BLaER1 (cell line): ENCODE measurements around the gene CEACAM19.
"Not testable (repeated sequence)": the region's sequence is repeated elsewhere in the genome, so short reads cannot be mapped to it uniquely, and the experiment has no call there.

Source experiments
- H3K27ac ChIP-seq: shearing (Covaris generic); formaldehyde crosslinking; 2 replicates; pipeline ENCODE4 v1.8.1; 2022
- H3K27me3 ChIP-seq: shearing (Covaris generic); formaldehyde crosslinking; 2 replicates; pipeline ENCODE4 v1.8.1; 2022
- H3K36me3 ChIP-seq: shearing (Covaris generic); formaldehyde crosslinking; 2 replicates; pipeline ENCODE4 v1.8.1; 2022
- H3K4me1 ChIP-seq: shearing (Covaris generic); formaldehyde crosslinking; 2 replicates; pipeline ENCODE4 v1.8.1; 2022
- H3K4me2 ChIP-seq: shearing (Covaris generic); formaldehyde crosslinking; 2 replicates; pipeline ENCODE4 v1.8.1; 2022
- H3K4me3 ChIP-seq: shearing (Covaris generic); formaldehyde crosslinking; 2 replicates; pipeline ENCODE4 v1.8.1; 2022
- H3K9ac ChIP-seq: shearing (Covaris generic); formaldehyde crosslinking; 2 replicates; pipeline ENCODE4 v1.8.1; 2022
- H3K9me3 ChIP-seq: shearing (Covaris generic); formaldehyde crosslinking; 2 replicates; pipeline ENCODE4 v1.8.1; 2022
- H4K20me1 ChIP-seq: shearing (Covaris generic); formaldehyde crosslinking; 2 replicates; pipeline ENCODE4 v1.8.1; 2022
- Cebpa-rat ChIP-seq: shearing (Covaris generic); IDR thresholded peaks from 2 replicates; pipeline ENCODE4 v1.8.1; 2022

Gene CEACAM19

DNA sequence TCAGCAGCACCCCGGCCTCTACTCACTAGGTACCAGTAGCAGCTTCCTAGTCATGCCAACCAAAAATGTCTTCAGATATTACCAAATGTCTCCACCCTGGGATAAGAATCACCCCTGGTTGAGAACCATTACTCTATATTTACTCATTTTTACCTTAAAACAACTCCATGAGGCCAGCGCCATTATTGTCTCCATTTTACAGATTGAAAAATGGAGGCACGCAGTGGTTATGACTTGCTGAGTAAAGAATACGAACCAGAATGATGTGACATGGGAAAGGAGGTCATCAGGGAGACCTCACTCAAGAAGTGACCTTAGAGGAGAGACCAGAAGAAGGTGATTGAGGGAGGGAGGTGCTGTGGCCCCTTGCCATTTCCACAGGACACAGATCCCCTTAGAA lies 2.2 kb downstream of the CEACAM19 start:
- Histone ChIP-seq H3K4me3 (no peak overlapping the region), H3K4me1 (peaks cover 15% of the 10 kb centered on the region), H3K9me3 (peaks cover 6% of the 10 kb centered on the region; the same call in 1 of the 2 replicates), H3K27me3 (no peaks in the 10 kb centered on the region), H3K27ac (no peak overlapping the region), H3K9ac (no peak overlapping the region), H3K4me2 (no peak overlapping the region), H3K36me3 (no peaks in the 10 kb centered on the region), H4K20me1 (no peaks in the 10 kb centered on the region)
- no peak for TF ChIP-seq Cebpa-rat

DNA sequence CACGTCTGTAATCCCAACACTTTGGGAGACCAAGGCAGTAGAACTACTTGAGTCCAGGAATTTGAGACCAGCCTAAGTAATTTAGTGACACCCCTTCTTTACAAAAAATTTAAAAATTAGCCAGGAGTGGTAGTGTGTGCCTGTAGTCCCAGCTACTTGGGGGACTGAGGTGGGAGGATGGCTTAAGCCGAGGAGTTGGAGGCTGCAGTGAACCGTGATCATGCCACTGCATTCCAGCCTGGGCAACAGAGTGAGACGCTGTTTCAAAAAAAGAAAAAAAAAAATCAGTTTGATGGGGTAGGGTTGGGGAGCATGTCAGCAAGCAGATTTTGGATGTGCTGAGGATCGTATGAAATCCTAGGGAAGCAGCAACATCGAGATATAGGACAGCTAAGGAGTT lies 4.2 kb downstream of the CEACAM19 start:
- no peak overlapping the region for H3K9ac ChIP-seq
- peaks cover 15% of the 10 kb centered on the region for H3K4me1 ChIP-seq
- TF ChIP-seq Cebpa-rat = no peak
- H3K4me2 ChIP-seq = no peak overlapping the region
- H3K36me3 ChIP-seq = no peaks in the 10 kb centered on the region
- H3K9me3 ChIP-seq = peaks cover 6% of the 10 kb centered on the region; the same call in 1 of the 2 replicates
- H3K27me3 ChIP-seq = no peaks in the 10 kb centered on the region
- H3K4me3 ChIP-seq = no peak overlapping the region
- H3K27ac ChIP-seq = no peak overlapping the region
- H4K20me1 ChIP-seq = no peaks in the 10 kb centered on the region

DNA sequence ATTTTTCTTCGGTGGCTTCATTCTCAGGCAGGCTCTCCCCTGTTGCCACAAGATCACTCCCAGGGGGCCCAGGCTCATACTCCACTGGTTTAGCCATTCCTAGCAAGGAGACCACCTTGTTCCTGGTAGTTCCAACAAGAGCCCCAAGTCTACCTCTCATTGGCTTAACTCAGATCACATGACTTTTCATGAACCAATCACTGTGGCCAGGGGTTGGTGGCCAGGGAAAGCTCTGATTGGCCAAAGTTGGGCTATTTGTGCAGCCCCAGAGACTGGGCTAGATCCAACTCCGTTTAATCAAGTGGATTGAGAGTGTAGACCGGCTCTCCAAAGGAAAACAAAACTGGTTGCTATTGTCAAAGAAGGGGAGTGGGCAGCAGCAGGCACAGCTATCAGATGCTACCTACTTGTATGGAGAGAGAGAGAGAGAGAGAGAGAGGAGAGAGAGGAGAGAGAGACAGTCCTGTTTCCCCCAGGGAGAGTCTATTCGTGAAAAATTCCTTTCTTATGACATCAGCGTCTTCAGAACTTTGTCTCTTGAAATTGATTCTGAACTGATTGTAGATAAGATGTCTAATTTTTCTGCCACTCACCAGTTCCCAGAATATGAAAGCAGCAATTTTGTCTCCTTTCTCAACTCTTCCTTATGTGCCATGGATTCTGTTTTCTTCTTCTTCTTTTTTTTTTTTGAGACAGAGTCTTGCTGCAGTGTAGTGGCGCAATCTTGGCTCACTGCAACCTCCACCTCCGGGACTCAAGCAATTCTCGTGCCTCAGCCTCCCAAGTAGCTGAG lies 5.9 kb downstream of the CEACAM19 start:
- Histone ChIP-seq H3K36me3 (no peaks in the 10 kb centered on the region), H3K4me3 (no peak overlapping the region), H4K20me1 (no peaks in the 10 kb centered on the region), H3K4me1 (peaks cover 15% of the 10 kb centered on the region), H3K9ac (no peak overlapping the region), H3K27ac (no peak overlapping the region), H3K27me3 (no peaks in the 10 kb centered on the region), H3K9me3 (peaks cover 5% of the 10 kb centered on the region; the same call in 1 of the 2 replicates), H3K4me2 (peak overlapping the region; percentile 41)
- no peak for TF ChIP-seq Cebpa-rat

DNA sequence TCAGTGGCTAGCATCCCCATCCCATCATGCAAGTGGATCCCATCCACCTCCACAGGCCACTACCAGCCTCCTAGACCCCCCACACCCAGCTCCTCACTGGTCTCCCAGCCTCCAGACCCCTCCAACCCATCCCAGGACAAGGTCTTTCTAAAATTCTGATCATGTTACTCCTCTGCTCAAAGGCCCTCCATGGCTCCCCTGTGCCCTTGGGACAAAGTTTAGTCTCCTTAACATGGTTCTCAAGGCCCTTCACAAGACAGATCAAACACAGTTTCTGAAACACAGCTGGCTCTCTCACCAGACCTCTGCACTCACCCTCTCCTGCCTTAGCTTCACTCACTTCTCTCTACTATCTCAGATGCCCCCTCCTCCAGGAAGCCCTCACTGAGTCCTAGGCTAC lies 9.3 kb downstream of the CEACAM19 start:
- Histone ChIP-seq H3K9ac (no peak overlapping the region), H4K20me1 (no peaks in the 10 kb centered on the region), H3K4me3 (no peak overlapping the region), H3K27ac (no peak overlapping the region), H3K4me1 (peaks cover 31% of the 10 kb centered on the region), H3K27me3 (no peaks in the 10 kb centered on the region), H3K36me3 (no peaks in the 10 kb centered on the region), H3K4me2 (no peak overlapping the region), H3K9me3 (no peaks in the 10 kb centered on the region)
- no peak for TF ChIP-seq Cebpa-rat

DNA sequence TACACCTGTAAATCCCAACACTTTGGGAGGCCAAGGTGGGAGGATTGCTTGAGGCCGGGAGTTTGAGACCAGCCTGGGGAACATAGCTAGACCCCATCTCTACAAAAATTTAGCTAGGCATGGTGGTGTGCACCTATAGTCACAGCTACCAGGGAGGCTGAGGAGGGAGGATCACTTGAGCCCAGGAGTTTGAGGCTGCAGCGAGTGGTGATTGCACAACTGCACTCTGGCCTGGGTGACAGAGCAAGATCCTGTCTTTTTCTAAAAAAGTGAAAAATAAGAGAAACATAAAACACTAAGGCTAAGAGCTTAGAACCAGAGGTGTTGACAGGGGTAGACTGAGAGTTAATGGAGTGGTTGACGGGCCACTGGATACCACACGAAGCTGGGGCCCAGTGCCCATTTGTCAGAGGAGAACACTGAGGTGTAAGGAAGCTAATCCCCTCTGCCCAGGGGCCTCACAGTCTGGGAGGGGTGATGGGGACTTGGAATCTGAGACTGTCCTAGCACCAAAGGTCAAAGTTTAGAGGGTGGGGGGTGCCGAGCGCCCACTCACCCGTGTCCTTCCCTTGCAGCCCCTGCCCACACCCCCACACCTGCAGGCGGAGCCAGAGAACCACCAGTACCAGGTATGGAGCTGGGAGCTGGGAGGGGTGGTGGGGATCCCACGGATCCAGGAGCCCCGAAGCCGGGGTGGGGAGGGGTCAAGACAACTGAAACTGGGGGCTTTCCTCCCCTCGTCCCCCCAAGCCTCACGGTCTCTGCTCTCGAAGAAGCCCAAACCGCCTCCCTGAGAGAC lies 10.9 kb downstream of the CEACAM19 start:
- TF ChIP-seq Cebpa-rat = no peak
- H4K20me1 ChIP-seq = no peaks in the 10 kb centered on the region
- H3K4me1 ChIP-seq = peaks cover 28% of the 10 kb centered on the region
- H3K9ac ChIP-seq = no peak overlapping the region
- no peak overlapping the region for H3K4me3 ChIP-seq
- H3K4me2 ChIP-seq = no peak overlapping the region
- H3K27me3 ChIP-seq = no peaks in the 10 kb centered on the region
- H3K36me3 ChIP-seq = no peaks in the 10 kb centered on the region
- H3K27ac ChIP-seq = no peak overlapping the region
- H3K9me3 ChIP-seq = no peaks in the 10 kb centered on the region

DNA sequence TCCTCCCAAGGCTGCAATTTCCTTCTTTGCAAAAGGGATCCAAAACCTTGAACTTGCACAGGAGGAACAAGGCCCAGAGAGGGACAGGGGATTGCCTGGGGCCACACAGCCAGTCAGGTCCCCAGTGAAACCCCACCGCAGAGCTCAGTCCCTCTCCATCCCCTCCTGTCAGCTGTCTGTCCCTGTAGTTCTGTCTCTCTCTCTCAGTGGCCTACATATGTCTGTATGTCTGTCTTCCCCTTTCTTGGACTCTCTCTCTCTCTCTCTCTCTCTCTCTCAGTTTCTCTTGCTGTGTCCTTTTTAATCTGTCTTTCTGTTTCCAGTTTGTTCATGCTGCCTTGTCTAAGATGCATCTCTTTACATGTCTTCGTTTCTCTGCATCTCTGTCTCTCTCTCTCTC lies 11.5 kb downstream of the CEACAM19 start:
- no peak overlapping the region for H3K27ac ChIP-seq
- H3K9me3 ChIP-seq = no peaks in the 10 kb centered on the region
- no peak overlapping the region for H3K4me2 ChIP-seq
- H3K4me1 ChIP-seq = peaks cover 24% of the 10 kb centered on the region
- no peaks in the 10 kb centered on the region for H3K27me3 ChIP-seq
- no peaks in the 10 kb centered on the region for H3K36me3 ChIP-seq
- H3K4me3 ChIP-seq = no peak overlapping the region
- no peak overlapping the region for H3K9ac ChIP-seq
- H4K20me1 ChIP-seq = no peaks in the 10 kb centered on the region
- TF ChIP-seq Cebpa-rat = no peak

DNA sequence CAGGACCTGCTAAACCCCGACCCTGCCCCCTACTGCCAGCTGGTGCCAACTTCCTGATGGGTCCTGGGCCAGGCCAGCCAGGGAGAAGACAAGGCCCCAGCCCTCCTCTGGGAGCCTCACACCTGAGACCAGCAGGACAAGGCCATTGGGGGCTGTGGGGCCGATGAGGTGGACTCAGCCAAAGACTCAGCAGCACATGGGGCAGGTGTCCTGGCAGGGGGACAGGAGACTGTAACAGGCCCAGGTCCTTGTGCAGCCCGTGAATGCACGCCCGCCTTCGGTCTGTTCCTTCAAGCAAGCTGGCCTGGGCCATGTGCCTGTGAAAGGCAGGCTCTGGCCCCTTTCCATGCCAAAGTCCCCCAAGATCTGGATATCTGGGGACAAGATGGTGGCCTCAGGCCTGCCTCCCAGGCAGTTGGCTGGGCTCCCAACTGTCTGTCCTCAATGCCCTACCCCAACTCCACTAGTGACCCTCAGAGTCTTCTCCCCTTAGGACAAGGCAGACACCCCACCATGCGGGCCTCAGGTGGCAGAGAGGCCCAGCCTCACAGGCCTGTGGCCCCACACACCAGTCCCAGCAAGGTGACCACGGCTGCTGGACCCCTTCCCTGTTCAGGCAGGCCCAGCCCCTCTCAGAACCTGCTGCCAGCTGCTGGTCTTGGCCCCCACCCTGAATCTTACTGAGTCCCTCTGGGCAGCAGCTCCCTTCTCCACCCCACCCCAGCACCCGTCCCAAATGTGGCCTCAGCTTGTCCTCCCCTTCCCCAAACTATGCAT lies 12.3 kb downstream of the CEACAM19 start:
- H3K9ac ChIP-seq = no peak overlapping the region
- no peak overlapping the region for H3K4me2 ChIP-seq
- no peaks in the 10 kb centered on the region for H3K36me3 ChIP-seq
- H4K20me1 ChIP-seq = no peaks in the 10 kb centered on the region
- H3K27ac ChIP-seq = no peak overlapping the region
- H3K27me3 ChIP-seq = no peaks in the 10 kb centered on the region
- peaks cover 24% of the 10 kb centered on the region for H3K4me1 ChIP-seq
- no peak overlapping the region for H3K4me3 ChIP-seq
- no peak for TF ChIP-seq Cebpa-rat
- H3K9me3 ChIP-seq = no peaks in the 10 kb centered on the region

DNA sequence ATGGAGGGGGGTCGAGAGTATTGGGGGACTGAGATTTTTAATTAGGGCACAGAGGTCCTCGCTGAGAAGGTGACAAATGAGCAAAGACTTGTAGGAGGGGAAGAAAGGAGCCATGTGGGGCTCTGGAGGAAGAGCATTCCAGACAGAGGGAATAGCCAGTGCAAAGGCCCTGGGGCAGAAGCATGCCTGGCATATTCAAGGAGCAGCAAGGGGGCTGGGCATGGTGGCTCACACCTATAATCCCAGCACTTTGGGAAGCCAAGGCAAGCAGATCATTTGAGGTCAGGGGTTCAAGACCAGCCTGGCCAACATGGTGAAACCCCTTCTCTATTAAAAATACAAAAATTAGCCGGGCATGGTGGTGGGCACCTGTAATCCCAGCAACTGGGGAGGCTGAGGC lies 13.1 kb downstream of the CEACAM19 start:
- H3K9ac ChIP-seq, H3K27ac ChIP-seq, H3K27me3 ChIP-seq, H4K20me1 ChIP-seq, H3K9me3 ChIP-seq, H3K4me2 ChIP-seq, H3K4me3 ChIP-seq, H3K36me3 ChIP-seq: not testable (repeated sequence)
- peaks cover 26% of the 10 kb centered on the region for H3K4me1 ChIP-seq

DNA sequence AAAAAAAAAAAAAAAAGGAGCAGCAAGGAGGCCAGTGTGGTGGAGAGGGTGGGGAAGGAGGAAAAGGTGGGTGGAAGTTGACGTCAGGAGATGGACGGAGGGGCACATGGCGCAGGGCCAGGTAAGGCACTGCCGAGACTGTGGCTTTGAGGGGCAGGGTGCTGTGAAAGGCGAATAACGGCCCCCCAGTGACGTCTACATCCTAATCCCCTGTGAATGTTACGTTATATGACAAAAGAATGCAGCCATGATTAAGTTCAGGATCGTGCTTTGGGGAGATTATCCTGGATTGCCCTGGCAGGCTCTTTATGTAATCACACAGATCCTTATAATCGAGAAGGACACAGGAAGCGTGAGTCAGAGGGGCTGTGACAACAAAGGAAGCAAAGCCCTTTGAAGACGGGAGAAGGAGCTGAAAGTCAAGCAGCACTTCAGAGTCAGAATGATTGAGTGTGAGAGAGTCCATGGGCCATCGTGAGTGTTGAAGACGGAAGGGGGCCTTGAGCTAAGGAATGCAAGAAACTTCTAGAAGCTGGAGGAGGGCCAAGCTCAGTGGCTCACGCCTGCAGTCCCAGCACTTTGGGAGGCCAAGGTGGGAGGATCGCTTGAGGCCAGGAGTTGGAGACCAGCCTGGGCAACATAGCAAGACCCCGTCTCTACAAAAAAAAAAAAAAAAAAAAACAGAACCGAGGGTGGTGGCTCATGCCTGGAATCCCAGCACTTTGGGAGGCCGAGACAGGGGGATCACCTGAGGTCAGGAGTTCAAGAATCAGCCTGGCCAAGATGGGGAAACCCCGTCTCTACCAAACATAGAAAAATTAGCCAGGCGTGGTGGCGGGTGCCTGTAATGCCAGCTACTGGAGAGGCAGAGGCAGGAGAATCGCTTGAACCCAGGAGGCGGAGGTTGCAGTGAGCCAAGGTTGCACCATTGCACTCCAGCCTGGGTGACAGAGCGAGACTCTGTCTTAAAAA lies 13.9 kb downstream of the CEACAM19 start:
- peak overlapping the region; percentile 40 for H3K4me2 ChIP-seq
- H3K9me3 ChIP-seq = no peaks in the 10 kb centered on the region
- no peak for TF ChIP-seq Cebpa-rat
- no peaks in the 10 kb centered on the region for H4K20me1 ChIP-seq
- H3K4me1 ChIP-seq = peaks cover 28% of the 10 kb centered on the region
- H3K4me3 ChIP-seq = no peak overlapping the region
- H3K27me3 ChIP-seq = no peaks in the 10 kb centered on the region
- H3K27ac ChIP-seq = no peak overlapping the region
- H3K36me3 ChIP-seq = no peaks in the 10 kb centered on the region
- H3K9ac ChIP-seq = no peak overlapping the region
